ENCODE data around the gene COPS2.
"Not testable (repeated sequence)": the region's sequence is repeated elsewhere in the genome, so short reads cannot be mapped to it uniquely, and the experiment has no call there.

Gene COPS2

GRCh38 chr15:49103002-49103401, 52.4 kb downstream of the COPS2 start:
- peak; percentile 69 for DNase-seq (ENCODE audit: low read depth)

- DNase-seq (ENCODE audit: low read depth), result no peak
These were observed 53.9 kb downstream of the COPS2 start for GRCh38 chr15:49101536-49101935.

- DNase-seq (ENCODE audit: low read depth), result no peak
These were observed 59.2 kb downstream of the COPS2 start for GRCh38 chr15:49096090-49096750.

GRCh38 chr15:49094923-49095322, 60.5 kb downstream of the COPS2 start:
- no peak for DNase-seq (ENCODE audit: low read depth)

- DNase-seq (ENCODE audit: low read depth), result no peak
These were observed 61.9 kb downstream of the COPS2 start for GRCh38 chr15:49093252-49094105.

GRCh38 chr15:49088996-49089395, 66.4 kb downstream of the COPS2 start:
- DNase-seq (ENCODE audit: low read depth), result no peak

- DNase-seq (ENCODE audit: low read depth), result no peak
These were observed 69.5 kb downstream of the COPS2 start for GRCh38 chr15:49085696-49086459.

- no peak for DNase-seq (ENCODE audit: low read depth)
These were observed 71.2 kb downstream of the COPS2 start for GRCh38 chr15:49084285-49084570.

- peak; percentile 18 for DNase-seq (ENCODE audit: low read depth)
These were observed 71.8 kb downstream of the COPS2 start for GRCh38 chr15:49083401-49084284.

GRCh38 chr15:49082960-49083359, 72.4 kb downstream of the COPS2 start:
- DNase-seq (ENCODE audit: low read depth), result peak; percentile 42

GRCh38 chr15:49079340-49080039, 75.9 kb downstream of the COPS2 start:
- no peak for DNase-seq (ENCODE audit: low read depth)

GRCh38 chr15:49075881-49076280, 79.5 kb downstream of the COPS2 start:
- DNase-seq (ENCODE audit: low read depth), result no peak

- not testable (repeated sequence) for DNase-seq (ENCODE audit: low read depth)
These were observed 80.7 kb downstream of the COPS2 start for GRCh38 chr15:49074589-49075287.
